LNCAP (cell line): ENCODE measurements around the gene EIF4E1B.

Experiments used
- TF ChIP-seq, protein P1 (sequence below): fragments of 450-650 bp; IDR thresholded peaks from 2 replicates; pipeline ENCODE4 v1.5.1; 2017; ENCODE audit warnings: mild to moderate bottlenecking

The EIF4E1B gene

DNA sequence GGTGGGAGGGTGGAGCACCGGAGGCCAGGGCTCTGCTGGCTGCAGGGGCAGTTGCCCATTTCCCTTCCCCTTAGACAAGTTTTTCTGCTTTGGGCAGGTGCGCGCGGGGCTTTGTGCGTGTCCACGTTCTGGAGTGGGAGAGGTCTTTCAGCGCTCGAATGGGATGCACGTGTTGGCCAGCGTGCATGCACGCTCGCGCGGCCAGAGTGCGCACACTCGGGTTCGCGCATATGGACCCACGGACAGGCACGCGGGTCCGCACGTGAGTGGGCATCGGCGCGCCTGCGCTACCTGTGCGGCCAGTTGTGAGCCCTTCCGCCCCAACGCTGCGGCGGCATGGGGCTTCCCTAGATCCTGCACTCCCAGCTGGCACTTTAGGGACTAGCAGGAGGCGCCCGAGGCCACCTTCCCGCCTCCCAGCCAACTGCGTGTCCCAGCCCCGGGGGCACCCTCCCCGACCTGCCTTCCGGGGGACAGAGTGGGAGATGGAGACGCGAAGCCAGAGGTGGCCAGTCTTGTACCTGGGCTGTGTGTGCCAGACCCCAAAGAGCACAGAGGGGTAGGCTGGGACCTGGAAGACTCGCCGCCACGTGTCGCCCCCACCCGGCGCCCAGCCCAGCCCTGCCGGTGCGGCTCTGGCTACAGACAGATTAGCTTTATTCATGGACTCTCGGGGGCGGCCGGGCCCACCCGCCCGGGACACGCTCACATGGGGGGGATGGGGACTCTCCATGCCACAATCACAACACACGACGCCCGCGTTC is 10.7 kb upstream of the EIF4E1B start:
- TF ChIP-seq, protein P1, sequence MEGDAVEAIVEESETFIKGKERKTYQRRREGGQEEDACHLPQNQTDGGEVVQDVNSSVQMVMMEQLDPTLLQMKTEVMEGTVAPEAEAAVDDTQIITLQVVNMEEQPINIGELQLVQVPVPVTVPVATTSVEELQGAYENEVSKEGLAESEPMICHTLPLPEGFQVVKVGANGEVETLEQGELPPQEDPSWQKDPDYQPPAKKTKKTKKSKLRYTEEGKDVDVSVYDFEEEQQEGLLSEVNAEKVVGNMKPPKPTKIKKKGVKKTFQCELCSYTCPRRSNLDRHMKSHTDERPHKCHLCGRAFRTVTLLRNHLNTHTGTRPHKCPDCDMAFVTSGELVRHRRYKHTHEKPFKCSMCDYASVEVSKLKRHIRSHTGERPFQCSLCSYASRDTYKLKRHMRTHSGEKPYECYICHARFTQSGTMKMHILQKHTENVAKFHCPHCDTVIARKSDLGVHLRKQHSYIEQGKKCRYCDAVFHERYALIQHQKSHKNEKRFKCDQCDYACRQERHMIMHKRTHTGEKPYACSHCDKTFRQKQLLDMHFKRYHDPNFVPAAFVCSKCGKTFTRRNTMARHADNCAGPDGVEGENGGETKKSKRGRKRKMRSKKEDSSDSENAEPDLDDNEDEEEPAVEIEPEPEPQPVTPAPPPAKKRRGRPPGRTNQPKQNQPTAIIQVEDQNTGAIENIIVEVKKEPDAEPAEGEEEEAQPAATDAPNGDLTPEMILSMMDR = no peak

DNA sequence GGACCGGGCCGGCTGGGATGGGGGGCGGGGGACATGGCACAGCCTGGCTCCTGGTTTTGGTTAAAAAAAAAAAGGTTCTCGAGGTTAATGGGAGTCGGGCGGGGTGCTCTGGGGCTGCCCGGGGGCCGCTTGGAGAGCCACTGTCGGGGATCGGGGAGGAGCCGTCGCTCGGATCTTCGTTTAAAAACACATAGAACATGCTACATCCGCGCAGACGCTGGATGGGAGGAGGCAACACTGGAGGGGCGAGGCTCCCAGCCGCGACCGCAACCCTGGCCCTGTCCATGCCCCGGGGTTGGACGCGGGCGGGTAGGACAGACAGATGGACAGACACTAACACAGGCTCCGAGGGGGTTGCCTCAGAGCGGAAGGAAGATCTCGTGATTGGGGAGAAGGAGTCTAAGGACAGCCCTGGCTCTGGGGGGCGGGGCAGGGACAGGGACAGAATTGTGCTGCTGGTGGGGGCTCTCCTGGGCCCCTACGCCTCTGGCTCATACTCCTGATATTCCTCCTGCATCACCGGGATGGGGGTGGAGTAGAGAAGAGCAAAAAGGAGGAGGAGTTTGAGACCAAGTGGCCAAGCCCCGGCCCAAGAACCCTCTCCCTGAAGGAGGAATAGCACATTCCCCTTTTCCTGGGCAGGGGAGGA is 10.0 kb upstream of the EIF4E1B start:
- TF ChIP-seq, protein P1 = no peak

DNA sequence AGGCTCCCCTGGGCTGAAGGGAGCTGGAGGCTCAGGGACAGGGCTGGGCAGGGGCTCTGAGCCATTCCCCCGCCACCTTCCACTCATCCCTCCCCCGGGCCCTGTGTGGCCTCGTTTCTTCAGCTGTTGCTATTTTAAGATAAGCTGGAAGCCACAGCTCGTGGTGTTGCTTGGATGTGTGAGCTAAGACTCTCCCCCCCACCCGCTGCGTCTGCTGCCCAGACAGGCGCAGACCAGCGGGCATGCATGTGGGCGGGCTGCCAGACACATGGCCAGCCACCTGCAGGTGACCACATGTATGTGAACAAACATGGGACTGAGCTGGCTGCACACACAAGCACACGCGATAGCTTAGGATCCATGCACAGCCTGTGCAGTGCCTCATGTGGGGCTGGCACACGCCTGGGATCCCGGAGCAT is 8.8 kb upstream of the EIF4E1B start:
- TF ChIP-seq, protein P1 = no peak

DNA sequence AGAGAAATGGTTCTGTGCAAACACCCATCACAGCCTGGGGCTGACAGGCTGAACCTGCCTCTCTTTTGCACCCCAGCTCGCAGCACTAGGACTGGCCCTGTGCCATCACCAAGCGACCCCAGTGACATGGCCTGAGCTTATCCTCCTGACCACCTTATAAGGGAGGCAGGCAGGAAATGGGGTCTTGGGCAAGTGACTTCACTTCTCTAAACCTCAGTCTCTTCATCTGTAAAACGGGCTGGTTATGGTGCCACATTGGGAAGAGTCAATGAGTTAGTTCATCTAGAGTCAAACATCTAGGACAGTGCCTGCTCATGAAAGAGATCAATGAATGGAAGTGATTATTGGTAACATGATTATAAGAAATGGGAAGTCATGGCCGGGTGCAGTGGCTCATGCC is 6.3 kb upstream of the EIF4E1B start:
- TF ChIP-seq, protein P1 = no peak

DNA sequence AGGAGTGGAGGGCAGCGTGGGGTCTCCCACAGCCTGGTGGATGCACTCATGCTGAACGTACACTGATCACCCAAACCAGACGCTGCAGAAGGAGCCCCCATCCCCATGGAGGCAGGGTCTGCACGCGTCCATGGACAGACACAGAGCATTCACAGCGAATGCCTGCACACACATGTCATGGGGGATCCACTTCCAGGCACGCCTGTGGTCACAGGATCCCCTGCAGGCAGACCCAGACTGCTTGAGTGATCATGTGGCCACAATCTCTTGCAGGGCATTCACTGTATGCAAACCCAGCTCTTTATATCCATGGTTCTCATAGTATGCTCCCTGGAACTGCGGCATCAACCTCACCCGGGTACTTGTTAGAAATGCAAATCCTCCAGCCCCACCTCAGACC is 5.5 kb upstream of the EIF4E1B start:
- TF ChIP-seq, protein P1 = no peak

DNA sequence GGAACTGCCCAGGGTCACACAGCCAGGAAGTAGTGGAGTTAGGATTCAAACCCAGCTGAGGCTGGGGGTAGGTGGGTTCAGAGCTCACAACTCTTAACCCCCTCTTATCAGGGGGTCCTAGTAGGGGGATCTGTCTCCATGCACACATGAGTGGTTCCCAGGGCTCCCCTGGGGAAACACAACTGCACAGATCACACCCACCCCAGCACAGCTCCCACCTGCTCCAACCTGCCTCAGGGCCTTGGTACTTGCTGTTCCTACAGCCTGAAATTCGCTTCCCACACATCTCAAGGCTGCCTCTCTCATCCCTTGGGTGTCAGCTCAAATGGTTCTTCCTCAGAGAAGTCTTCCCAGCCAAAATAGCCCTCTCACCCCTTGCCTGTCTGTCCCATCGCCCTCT is 5.0 kb upstream of the EIF4E1B start:
- TF ChIP-seq, protein P1 = no peak

DNA sequence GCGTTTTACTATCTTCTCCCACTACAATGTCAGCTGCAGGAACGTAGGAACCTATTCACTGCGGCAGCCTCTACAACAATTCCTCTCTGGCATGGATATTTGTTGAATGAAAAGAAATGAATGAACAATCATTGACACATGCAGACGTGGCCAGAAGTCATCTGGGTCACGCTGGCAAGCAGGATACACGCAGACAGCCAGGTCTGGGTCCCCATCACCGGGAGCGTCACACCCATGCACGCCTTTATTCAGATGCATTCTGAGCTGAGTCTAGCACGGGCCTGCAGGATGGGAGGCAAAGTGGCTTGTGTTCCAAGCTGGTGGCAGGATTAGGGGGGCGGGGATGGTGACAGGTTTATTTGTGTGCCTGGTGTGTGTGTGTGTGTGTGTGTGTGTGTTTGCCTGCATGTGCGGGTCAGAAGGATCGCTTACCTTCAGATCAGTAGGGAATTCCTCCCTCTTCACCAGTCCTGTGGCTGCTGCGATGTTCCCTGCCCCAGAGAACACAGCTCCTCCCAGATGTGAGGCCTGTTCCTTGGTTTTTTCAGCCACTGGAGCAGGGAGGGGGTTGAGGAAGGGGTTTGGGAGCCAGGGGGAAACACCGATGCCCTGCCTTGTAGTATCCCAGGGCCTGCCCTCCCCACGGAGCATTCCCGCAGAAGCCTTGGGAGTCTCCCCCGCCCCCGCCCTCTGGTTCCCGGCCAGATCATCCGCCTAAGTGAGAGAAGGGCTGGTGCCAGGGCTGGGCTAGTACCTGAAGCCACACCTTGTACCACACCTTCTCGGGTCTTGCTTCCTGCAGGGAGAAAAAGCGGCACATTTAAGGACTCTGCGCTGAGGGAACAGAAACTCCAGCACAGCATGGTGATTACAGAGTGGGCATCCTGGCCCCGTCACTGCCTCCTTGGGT is 4.3 kb upstream of the EIF4E1B start:
- TF ChIP-seq, protein P1 = no peak
